ENCODE measurements around the gene SLC37A1.

The SLC37A1 gene

DNA sequence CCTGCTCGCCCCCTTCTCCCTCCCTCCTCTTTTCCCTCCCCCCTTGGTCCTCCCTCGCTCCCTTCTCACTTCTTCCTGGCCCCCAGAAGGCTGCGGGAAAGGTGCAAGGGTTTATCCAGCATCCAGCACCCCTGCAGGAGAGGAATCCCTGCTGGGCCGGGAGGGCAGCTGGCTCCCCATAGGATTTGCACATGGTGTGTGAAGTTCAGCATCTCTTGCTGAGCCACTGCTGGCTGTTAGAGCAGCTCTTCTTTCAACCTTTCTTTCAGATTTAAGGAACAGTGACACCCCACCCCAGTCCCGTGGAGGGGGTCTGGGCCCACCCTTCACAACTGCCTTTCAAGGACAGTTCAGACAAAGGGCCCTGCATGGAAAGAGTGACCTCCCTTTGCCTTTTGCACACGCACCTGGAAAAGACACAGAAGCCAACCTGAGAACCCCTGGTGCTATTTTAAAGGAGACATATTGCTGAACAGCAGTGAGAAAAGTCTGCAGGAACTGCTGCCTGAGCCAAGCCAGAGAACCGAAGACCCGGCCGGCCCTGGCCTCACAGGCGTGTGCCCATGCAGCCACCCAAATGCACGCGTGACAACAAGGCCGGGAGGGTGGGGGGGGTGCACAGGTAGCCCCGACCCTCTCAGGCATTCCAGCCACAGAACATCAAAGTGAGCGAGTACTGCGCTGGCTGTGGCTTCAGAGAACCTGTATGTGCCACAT is 66.6 kb downstream of the SLC37A1 start:
- DNase-seq = no peak

GRCh38 chr21:42580793-42581321 is 67.2 kb downstream of the SLC37A1 start:
- no peak for DNase-seq

DNA sequence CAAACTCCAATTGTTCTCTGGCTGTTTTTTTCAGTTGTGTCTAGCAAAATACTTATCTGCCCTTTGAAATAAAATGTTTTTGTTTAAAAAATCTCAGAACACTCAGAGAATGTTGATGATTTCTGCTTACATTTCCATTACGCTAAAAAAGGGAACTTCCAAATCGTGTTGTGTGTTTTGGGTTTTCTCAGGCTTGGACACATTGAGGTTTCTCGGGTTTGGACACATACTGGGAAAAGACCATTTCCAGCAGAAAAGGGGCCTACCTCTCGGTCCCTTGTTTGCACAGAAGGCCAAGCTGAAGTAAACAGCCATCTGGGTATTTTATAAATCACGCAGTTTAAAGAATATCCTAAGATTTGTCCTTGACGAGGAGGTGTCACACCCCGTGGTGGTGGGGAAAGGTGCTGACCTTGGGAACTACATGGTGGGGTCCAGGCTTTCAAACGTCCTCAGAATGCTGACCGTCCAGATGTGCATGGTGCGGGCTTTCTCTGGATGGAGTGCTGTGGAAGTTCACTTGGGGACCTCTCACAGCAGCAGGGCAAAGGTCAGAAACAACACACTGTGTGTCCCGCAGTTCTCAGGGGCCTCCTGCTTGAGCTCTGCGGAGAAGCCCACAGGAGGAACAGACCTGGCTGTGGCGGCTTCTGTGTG is 67.8 kb downstream of the SLC37A1 start:
- no peak for DNase-seq

DNA sequence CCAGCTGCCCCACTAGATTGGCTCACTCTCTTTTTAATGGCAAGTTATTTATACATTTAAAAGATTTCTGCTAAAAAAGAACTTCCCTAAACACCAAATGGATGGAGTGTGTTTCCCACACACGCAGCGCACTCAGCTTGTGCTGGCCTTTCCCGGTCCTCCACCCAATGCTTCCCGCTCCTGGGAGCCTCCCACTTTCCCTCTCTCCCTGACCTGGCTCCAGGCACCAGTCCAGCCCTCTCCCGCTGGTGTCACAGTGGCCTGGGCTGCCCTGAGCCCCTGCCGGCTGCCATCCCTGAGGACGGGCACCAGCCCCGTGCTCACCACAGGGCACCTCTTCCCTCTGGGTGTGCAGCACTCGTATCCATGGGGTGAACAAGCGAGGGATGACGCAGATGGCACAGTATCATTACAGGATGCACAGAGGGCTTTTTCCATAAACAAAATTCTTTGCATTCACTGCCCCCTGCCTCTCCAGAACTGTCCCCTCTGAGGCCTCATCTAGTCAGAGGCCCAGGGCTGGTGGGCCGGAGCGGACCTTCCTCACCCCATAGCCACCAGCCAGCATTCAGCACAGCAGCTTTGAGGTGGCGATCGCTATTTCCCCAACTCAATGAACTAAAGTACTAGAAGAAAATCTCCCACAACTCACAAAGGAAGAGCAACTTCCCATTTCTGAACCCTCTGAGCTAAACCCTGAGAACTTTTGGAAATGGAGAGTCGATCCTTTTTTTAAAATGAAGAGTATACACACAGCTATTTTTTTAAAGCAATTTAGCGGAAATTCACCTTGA is 68.5 kb downstream of the SLC37A1 start:
- DNase-seq = no peak

DNA sequence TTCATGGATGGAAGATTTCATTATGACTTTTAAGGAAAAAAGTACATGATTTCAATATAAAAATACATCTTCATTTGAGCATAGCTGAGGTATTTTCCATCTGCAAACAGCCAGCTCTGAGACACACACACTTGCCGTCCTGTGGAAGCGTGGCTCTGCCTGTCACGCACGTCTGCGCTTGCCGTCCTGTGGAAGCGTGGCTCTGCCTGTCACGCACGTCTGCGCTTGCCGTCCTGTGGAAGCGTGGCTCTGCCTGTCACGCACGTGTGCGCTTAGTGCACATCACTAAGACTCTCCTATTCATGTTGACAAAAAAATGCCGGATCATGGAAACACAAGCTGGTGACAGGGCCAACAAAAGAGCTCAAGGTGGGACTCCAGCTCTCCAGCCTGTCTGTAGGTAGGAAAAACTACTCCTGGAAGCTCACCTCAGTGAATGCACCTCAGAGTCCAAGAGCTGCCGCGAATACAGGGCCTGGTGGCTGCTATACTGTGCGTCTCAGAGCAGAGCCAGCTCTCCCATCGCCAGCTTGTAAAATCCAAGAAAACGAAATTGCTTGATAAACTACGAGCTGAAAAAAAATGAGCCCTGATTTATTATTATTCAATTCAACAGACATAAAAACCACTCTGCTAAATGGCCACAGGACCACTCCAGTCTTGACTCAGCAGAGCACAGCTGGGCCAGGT is 69.3 kb downstream of the SLC37A1 start:
- no peak for DNase-seq

DNA sequence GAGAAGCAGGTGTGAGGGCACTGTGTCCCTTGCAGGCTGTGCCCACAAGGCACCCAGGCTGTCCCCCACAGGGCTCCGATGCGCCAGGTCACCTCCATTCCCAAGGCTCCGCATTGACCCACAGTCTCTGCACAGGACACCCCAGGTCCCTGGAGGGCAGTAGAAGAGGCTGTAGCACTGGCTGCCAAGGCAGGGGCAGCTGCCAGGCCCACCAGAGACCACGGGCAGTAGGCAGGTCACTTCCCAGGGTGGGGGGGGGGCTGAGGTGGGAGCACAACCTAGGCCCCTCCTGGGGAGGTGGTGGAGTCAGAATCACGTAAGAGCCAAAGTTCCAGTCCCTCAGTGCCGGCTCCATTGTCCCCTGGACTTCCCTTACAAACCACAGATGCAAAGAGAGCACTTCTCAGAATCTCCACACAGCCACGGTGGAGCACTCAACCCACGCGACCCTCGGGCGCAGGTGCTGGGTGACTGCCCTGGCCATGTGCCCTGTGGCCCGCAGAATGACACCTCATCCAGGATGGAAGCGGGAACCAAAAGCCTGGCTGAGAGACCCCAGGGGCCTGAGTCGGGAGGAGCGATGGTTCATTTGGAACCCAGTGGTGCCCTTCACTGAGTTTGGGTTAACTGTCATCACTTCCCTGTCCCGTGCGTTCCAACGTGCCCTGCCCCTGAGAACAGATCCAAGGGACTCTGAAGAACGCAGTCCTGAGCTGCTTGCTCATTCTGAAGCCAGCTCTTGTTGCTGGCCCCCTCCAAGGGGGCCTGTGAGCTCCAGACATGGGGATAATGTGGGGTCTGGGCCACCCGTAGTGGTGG is 70.0 kb downstream of the SLC37A1 start:
- DNase-seq = no peak

- no peak for DNase-seq
These were observed 70.6 kb downstream of the SLC37A1 start for GRCh38 chr21:42584296-42584641.

DNA sequence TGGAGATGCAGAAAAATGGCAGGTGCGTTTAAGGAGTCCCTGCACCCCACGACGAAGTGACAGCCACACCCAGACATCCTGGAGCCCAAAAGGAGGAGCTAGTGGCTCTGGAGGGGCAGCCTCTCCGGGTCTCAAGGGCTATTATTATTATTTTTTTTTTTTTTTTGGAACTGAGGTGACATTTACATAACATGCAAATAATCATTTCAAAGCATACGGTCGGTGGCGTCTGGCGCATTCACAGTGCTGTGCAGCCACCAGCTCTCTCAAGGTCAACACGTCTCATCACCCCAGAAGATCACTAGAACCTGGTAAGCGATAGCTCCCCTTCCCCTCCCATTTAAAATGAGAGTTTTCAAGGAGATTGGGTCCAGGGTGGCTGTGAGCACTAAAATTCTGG is 72.2 kb downstream of the SLC37A1 start:
- DNase-seq = no peak

- DNase-seq = no peak
These were observed 72.8 kb downstream of the SLC37A1 start for GRCh38 chr21:42586406-42586805.

DNA sequence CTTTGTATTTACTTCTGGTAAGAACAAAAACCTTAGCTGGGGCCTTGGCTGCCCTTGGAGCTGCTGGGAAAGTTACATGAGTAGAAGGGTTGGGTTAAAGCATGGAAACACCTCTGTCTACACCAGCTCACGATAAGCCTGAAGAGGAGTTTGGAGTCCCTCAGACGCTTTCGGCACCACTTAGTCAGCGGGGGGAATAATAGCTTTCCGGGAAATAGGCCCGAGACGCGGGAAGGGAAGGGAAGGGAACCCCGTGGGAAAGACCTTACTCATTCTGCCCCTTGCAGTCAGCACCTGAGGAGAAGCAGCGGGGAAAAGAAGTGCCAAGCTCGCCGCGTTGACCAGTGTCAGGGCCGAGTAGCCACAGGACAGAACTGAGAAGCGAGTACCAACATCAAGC is 73.4 kb downstream of the SLC37A1 start:
- no peak for DNase-seq

GRCh38 chr21:42590431-42591131 is 76.9 kb downstream of the SLC37A1 start:
- no peak for DNase-seq

- no peak for DNase-seq
These were observed 77.7 kb downstream of the SLC37A1 start for GRCh38 chr21:42591170-42591869.

DNA sequence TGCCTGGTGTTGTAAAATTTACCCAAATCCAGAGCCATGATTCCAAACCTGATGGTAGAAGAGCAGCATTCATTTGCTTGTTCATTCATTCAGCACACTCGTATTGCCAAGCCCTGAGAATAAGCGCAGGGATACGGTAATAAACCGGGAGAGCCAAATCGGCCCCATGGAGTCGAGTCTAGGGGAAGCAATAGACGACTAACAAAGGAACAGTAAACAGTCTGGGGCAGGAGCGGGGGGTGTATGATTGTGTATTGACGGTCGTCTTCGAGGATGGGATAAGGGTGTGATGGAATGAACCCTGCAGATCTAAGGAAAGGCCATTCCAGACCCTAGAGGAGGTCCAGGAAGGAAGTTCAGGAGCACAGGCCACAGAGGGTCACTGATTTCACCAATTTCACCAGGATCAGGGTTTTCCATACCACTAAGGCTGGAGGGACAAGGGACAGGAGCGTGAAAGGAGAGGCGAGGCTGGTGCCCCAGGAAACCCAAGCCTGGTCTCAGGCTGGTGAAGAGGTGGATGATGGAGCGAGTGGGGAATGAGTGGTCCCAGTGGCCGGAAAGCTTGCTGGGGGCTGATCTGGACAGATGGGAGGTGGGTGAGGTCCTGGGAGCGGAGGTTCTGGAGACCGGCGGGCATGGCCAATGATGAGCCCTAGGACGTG is 78.6 kb downstream of the SLC37A1 start:
- DNase-seq = no peak

- peak; percentile 62 for DNase-seq
These were observed 79.6 kb downstream of the SLC37A1 start for GRCh38 chr21:42593007-42593814.

- DNase-seq = no peak
These were observed 81.1 kb downstream of the SLC37A1 start for GRCh38 chr21:42594616-42595282.

- DNase-seq = no peak
These were observed 81.9 kb downstream of the SLC37A1 start for GRCh38 chr21:42595283-42596187.

DNA sequence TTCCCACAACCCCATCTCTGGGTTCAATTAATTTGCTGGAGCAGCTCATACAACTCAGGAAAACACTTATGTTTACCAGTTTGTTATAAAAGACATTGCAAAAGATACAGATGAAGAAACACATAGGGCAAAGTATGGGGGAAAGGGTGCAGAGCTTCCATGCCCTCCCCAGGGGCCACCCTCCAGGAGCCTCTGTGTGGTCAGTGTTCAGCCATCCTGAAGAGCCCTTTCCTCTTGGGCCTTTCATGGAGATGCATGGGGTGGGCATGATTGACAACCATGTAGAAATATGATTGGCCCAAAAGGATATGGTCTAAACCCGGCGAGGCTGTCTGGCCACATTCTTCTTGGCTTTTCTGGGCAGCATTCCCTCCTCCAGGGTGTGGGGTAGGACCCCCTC is 83.0 kb downstream of the SLC37A1 start:
- no peak for DNase-seq

All from activated CD4-positive, alpha-beta T cell treated with anti-CD3 and anti-CD28 coated beads, Interleukin-2, amount 50 U/mL, for 16 hours (primary cell).